Measurements from ENCODE around the gene DNASE2. TPM values are rescaled to one million over a fixed set of nuclear protein-coding genes. Genes with fewer than 3 reads are reported as not detected.

Gene DNASE2
- total RNA-seq, 1 donor from 2014 or later: 27.9 TPM

DNA sequence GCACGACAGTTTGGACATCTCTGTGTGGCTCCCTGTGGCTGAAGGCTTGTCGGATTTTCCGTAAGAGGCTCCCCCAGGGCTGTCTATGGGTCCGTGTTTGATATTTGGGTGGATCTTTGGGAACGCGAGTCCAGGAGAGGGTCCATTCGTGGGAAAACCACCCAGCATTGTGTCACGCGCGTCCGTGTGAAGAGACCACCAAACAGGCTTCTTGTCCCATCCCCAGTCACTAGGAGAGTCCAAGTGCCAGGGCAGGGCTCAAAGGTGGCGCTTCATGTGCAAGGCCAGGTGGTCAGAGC lies 3.3 kb upstream of the DNASE2 start:
- Histone ChIP-seq H3K36me3 (ENCODE audit: control insufficient read depth, insufficient read depth, low read length) (no peaks in the 10 kb centered on the region), H3K4me3 (ENCODE audit: low read depth, low read length) (no peak overlapping the region), H3K27me3 (ENCODE audit: control insufficient read depth, insufficient read depth, low read length) (no peaks in the 10 kb centered on the region)
- DNase-seq (ENCODE audit: low read depth): no peak
- no peak for FAIRE-seq
- TF ChIP-seq, protein P1, sequence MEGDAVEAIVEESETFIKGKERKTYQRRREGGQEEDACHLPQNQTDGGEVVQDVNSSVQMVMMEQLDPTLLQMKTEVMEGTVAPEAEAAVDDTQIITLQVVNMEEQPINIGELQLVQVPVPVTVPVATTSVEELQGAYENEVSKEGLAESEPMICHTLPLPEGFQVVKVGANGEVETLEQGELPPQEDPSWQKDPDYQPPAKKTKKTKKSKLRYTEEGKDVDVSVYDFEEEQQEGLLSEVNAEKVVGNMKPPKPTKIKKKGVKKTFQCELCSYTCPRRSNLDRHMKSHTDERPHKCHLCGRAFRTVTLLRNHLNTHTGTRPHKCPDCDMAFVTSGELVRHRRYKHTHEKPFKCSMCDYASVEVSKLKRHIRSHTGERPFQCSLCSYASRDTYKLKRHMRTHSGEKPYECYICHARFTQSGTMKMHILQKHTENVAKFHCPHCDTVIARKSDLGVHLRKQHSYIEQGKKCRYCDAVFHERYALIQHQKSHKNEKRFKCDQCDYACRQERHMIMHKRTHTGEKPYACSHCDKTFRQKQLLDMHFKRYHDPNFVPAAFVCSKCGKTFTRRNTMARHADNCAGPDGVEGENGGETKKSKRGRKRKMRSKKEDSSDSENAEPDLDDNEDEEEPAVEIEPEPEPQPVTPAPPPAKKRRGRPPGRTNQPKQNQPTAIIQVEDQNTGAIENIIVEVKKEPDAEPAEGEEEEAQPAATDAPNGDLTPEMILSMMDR (IDR thresholded peaks at IDR 0.05; ENCODE audit: insufficient read depth, low read length, severe bottlenecking): no peak

DNA sequence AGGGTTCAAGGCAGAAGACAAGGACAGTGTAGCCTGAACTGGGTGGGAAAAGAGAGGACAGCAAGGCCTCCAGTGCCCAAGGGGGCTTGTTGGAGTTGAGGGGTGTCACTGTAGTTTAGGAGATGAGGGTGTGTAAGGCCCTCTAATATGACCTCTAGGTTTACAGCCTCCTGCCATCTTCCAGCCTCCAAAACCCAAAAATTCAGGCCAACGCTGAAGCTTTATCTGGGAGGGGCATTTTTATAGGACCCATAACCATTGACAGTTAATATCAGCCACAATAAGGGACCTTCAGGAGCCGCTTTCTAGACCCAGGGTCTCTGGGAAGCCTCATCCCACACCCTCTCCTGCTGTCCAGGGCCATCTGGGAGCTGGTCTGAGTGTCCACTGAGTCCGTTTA lies 3.0 kb upstream of the DNASE2 start:
- DNase-seq (ENCODE audit: low read depth) (no peak), FAIRE-seq (no peak)
- H3K36me3 ChIP-seq (ENCODE audit: control insufficient read depth, insufficient read depth, low read length): no peaks in the 10 kb centered on the region
- H3K27me3 ChIP-seq (ENCODE audit: control insufficient read depth, insufficient read depth, low read length): no peaks in the 10 kb centered on the region
- H3K4me3 ChIP-seq (ENCODE audit: low read depth, low read length): no peak overlapping the region
- TF ChIP-seq, protein P1 (IDR thresholded peaks at IDR 0.05; ENCODE audit: insufficient read depth, low read length, severe bottlenecking): no peak

DNA sequence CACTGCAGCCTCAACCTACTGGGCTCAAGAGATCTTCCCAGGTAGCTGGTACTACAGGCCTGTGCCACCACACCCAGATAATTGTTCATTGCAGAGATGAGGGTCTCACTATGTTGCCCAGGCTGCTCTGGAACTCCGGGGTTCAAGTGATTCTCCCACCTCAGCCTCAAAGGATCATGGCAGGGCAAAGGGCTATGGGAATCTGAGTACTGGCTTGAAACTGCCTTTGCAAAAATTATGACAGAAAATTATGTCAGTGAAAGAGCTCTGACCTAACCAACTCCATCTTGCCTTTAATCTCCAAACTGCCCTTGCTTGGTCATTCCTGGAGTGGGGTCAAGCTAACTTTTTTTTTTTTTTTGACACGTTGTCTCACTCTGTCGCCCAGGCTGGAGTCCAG lies 1.3 kb upstream of the DNASE2 start:
- FAIRE-seq (no peak), DNase-seq (ENCODE audit: low read depth) (no peak)
- no peaks in the 10 kb centered on the region for H3K27me3 ChIP-seq (ENCODE audit: control insufficient read depth, insufficient read depth, low read length)

DNA sequence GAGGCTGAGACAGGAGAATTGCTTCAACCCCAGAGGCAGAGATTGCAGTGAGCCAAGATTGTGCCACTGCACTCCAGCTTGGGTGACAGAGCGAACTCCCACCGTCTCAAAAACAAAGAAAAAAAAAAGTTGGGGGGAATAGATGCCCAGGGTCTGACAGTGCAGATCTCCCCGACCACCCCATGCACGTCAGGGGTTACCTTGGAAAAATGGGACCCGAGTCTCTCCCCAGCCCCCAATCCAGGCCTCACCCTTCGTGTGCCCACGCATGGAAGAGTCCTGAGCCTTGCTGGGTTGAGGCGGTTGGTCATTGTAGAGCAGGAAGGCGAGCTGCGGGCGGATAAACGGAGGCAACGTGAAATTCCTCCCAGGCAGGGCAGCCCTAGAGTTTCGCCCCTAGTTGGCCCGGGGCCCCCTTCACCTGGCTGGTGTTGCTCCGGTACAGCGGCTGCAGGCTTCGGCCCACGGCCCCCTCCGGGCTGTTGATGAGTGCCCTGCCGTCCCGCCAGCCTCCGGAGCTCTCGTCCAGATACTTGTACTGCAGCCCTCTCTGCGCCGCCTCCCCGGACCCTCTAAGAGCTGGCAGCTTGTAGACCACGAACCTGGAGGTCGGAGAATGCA lies 588 bp downstream of the DNASE2 start:
- DNase-seq (ENCODE audit: low read depth) (no peak), FAIRE-seq (no peak)
- peak overlapping the region; percentile 94 for H3K4me3 ChIP-seq (ENCODE audit: low read depth, low read length)
- TF ChIP-seq, protein P1 (IDR thresholded peaks at IDR 0.05; ENCODE audit: insufficient read depth, low read length, severe bottlenecking): no peak
- H3K36me3 ChIP-seq (ENCODE audit: control insufficient read depth, insufficient read depth, low read length): peaks cover 2% of the 10 kb centered on the region
- no peaks in the 10 kb centered on the region for H3K27me3 ChIP-seq (ENCODE audit: control insufficient read depth, insufficient read depth, low read length)

More for the DNA sequence above, 1.3 kb upstream of the DNASE2 start:
- TF ChIP-seq, protein P1 (IDR thresholded peaks at IDR 0.05; ENCODE audit: insufficient read depth, low read length, severe bottlenecking): no peak
- Histone ChIP-seq H3K4me3 (ENCODE audit: low read depth, low read length) (no peak overlapping the region), H3K36me3 (ENCODE audit: control insufficient read depth, insufficient read depth, low read length) (no peaks in the 10 kb centered on the region)

DNA sequence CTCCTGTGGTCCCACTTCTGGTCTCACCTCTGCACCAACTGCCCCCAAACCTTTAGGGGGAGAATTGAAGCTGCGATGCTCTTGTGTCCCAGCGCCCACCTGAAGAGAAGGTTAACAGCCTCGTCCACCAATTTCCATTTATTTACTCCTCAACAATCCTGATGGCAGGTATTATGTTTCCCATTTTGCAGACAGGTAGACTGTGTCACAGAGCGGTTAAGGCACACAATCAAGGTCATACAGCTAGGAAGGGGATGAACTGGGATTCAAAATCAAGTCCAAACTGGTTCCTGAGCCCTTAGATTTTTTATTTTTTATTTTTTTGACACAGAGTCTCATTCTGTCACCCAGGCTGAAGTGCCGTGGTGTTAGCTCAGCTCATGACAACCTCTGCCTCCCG lies 6.2 kb downstream of the DNASE2 start:
- TF ChIP-seq, protein P1 (IDR thresholded peaks at IDR 0.05; ENCODE audit: insufficient read depth, low read length, severe bottlenecking): no peak
- FAIRE-seq (no peak), DNase-seq (ENCODE audit: low read depth) (no peak)
- Histone ChIP-seq H3K36me3 (ENCODE audit: control insufficient read depth, insufficient read depth, low read length) (peaks cover 2% of the 10 kb centered on the region), H3K27me3 (ENCODE audit: control insufficient read depth, insufficient read depth, low read length) (no peaks in the 10 kb centered on the region), H3K4me3 (ENCODE audit: low read depth, low read length) (no peak overlapping the region)
